GM21390 (cell line): ENCODE results near the gene HTR1B.
A peak's percentile ranks its signal among the peaks of the same experiment; 100 is the strongest.

Experiments used
- ATAC-seq: cut with Tn5 transposase; IDR thresholded peaks from one replicate; pipeline ENCODE4 v1.9.1; 2021; ENCODE audit not compliant: unreplicated experiment

HTR1B gene, protein sequence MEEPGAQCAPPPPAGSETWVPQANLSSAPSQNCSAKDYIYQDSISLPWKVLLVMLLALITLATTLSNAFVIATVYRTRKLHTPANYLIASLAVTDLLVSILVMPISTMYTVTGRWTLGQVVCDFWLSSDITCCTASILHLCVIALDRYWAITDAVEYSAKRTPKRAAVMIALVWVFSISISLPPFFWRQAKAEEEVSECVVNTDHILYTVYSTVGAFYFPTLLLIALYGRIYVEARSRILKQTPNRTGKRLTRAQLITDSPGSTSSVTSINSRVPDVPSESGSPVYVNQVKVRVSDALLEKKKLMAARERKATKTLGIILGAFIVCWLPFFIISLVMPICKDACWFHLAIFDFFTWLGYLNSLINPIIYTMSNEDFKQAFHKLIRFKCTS

DNA sequence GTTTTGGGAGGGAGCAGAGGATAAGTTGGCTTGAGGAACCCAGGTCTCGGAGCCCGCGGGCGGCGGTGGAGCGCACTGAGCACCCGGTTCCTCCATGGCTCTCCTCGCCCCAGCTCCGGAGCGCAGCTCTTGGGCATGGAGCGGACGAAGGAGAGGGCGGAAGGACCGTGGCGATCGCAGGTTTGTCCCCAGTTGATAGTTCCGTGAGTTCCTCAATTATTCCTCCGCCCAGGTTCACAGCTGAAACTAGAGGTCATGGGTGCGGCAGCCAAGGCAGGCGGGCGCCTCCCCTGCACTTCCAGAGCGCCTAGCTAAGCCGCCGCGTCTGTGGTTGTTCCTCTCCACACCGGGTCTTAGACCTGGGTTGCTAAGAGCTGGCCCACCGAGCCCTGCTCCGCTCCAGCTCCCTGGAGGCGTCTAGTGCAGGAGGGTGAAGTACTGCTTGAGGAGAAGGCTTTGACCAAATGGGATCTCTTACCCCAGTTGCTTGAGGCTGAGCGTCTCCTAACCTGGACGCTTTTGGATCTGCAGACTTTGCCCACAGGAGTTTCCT is at the start of gene HTR1B:
Gene HTR1B (minus strand): TSS at position 184 of the 553 bp plus-strand sequence. CDS start 88 bp downstream, at position 96.
- ATAC-seq = no peak

DNA sequence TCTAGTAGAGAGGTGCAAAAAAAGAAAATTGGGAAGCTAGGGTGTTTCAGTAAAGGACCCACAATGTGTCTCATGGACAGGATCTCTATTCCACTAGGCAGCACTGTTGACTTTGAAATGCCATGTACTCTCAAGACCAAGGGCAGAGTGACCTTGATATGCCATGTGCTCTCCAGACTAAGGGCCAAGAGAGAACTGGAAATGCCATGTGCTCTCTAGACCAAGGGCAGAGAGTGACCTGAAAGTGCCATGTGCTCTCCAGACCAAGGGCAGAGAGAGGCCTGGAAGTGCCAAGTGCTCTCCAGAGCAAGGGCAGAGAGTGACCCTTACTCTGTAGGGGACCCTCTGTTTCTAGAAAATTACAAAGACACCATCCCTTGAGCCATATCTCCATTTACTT is 49.3 kb upstream of the HTR1B start:
- ATAC-seq = no peak

DNA sequence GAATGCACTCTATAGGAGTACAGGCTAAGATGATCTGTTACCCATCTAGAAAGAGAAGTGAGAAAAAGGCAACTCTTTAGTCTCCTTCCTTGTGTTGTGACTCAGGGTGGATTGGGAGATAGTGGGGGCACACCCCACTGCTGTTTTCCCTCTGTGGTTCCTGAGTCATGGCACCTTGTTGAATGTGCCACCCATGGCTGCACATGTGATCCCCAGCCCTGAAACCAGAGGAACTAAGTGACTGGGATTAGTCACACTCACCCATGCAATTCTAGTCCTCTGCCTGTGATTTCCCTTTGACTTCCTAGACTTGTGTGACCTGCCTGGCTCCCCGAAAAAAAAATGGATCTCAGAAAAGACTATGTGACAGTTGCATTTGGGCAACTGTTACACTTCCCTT is 48.6 kb upstream of the HTR1B start:
- ATAC-seq = no peak

DNA sequence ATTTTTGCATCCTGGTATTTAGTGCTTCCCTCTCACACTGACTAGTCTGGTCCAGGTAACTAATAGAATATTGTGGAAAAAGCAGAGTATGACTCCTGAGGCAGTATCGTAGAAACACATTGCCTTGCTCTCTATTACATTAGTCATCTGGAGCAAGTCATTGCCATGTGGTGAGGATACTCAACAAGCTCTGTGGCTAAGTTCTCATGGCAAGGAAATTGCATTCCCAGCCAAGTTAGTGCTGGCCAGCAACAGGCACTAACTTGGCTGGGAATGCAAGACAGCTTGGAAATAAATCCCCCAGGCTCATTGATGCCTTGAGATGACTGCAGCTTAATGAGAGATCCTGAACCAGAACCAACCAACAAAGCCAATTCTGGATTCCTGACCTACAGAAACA is 39.7 kb upstream of the HTR1B start:
- no peak for ATAC-seq

DNA sequence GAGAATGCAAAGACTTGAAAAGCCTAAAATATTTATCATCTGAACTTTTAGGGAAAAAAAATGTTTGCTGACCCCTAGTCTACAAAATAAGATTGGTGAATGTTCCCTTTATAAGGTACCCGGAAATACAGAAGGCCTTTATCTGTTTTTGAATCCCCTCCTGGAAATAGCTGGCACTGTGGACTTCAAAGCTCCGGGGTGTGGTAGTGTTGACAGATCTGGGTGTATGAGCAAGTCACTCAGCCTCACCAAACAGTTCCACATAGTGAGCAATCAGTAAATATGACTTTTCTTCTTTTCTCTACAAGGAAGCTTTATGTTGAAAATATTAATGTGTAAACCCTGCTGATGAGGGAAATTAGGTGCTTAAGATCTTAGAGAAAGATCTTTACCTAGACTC is 29.2 kb upstream of the HTR1B start:
- ATAC-seq = no peak

DNA sequence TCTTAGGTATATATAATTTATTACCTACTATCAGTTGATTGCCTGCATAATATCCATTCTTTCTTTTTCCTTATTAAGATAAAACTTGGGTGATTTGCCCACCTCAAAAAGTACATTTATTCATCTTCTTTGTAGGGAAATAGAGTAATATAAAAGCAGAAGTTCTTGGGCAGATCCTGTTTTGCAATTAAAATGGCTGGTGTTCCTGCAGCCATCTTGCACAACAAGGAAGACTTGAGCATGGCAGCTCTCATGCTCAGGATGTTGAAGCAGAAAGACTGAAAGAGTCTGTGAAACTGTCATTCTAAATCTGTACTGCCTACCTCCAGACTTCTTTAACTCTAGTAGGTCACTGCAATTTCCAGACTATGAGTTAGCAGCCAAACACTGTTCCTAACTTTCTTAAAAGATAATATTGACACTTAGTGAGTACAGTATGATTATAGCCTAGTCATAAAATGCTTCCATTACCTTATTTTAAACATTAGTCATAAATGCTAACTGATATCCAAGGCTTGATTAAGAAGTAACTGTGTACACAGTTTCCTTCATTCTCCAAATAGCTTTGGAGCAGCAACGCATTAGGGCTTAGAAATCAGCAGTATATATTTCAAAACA is 24.6 kb upstream of the HTR1B start:
- ATAC-seq = no peak

DNA sequence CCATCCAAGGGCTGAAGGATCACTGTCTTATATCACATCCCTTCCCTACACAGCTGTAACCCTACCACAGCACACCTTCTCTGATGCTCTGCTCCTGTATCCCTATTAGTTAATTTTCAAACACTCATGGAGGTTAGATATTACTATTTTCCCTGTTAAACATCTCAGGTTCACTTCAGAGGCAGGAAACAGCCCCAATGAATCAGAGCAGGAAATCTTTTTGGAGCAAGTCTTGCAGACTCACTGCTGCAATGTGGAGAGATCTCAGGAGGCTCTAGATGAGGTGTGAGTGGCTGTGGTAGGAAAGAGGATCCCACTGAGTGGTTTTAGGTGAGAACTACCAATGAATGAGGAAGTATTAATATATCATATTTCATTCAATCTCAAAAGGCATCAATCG is 19.7 kb upstream of the HTR1B start:
- ATAC-seq = no peak

DNA sequence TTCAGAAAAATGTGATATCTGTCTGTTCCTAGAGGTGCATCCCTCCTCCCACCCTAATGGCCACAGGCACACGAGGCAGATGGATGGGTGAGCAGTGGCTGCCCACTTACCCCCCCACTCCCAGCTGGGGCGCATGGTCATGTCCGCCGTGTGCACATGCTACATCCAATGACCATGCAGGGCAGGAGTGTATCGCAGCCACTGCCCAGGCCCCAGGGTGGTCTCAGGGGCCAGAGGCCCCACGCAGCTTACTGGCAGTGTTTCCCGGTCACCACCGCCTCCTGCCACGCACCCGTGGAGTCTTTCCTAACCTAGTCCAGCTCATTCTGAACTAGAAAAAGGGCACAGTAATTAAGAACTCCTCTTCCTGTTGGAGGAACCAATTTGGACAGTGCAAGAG is 11.7 kb upstream of the HTR1B start:
- ATAC-seq = no peak

DNA sequence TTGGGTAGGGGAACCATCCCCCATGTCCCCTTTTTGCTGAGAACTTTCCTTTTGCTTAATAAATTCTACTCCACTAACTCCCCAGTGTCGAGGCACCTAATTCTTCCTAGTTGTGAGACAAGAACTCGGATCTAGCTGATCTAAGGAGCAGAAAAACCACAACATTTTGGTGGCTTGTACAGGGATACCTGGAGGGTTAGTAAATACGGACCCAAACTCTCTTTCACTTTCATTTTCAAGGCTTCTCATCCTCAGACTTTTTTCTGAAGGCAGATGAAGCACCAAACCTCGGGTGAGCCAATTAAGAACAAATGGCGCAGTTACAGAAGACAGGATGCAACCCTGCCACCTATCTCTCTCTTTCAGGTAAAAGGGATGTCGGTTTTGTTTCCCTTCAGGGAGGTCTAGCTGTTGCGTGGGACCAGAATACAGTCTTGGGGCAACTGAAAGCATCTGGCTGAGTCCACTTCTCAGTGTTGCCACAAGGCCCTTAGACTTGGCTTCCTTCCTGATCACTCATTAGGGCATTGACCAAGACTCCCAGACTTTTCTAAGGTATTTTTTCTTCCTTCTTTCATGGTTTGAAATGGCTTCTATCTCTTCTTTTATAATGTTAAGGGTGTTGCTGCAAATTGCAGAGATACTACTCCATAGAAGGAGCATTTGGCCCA is 11.1 kb upstream of the HTR1B start:
- no peak for ATAC-seq

DNA sequence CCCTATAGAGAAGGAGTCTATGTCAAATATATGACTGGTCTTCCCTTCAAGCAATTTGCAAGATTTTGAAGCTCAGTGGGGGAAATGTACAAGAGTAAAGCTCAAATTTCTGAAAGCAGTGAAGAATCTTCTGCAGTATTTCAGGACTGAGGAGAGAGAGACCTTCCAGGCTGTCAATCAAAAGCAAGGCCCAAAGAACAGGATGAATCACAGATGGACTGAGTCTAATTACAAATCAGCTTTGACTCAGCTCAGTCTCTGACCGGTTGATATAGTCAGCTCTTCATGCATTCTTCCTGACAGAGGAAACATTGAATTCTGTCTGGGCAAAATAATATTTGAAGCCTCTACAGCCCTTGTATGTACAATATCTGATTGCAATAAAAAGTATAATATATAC is 7.7 kb upstream of the HTR1B start:
- ATAC-seq = no peak

DNA sequence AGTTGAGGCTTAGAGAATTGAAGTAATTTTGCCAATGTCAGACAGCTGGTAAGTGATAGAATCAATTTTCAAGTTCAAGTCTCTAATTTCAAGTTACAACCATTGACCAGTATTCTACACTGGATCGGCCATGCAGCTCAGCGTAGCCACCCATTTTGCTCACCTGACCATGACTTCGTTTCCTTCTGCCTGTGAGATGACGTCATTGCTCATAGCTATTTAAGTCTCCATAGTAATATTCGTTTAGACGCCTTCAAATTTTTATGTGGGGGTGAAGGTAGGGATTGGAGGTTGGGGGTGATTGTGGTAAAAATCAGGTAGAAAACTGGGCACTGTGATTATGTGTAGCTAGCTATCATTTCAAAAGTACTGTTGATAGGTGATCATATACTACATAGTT is 5.6 kb upstream of the HTR1B start:
- ATAC-seq = no peak

DNA sequence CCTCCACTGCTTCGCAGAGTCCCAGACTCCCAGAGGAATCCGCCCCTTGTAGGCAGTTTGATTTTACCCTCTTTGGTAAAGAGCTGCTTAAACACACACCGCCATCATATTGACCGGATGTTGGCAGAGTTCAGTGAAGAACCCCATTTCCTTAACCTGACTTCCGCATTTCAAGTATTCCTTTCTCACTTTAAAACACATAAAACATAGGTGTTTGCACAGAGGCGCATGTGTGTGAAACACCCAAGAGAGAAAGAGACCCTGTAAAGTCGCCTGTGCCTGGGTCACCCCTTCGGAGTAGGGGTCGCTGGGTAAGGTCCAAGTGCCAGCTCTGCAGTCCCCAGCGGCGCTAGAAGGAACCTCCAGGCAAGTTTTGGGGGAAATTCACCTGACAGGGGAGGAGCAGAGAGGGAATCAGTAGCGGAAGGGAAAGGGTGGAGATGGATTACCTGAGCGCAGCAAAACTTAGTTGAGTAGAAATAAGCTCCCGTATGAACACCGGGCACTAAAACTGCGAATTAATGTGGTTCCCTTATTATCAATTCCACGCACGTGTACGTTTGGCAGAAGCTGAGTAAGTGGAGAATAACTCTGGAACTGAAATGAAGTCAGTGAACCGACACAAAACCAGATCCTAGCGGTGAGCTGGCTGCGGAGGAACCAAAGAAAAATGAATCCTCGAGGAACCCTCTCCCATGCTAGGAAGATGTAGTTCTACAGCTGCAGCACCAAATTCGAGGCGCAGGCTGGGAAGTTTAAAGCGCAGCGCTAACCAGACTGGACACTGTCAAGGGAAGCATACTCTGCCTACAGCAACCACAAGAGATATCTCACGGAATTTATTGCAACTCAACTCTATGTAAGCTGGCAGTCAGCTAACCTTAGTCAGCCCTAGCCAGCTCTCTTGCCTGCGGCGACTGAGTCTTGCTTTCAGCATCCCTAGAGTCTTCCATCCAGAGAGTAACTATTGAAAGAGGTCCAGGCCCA is 3.5 kb upstream of the HTR1B start:
- ATAC-seq = peak; percentile 73

DNA sequence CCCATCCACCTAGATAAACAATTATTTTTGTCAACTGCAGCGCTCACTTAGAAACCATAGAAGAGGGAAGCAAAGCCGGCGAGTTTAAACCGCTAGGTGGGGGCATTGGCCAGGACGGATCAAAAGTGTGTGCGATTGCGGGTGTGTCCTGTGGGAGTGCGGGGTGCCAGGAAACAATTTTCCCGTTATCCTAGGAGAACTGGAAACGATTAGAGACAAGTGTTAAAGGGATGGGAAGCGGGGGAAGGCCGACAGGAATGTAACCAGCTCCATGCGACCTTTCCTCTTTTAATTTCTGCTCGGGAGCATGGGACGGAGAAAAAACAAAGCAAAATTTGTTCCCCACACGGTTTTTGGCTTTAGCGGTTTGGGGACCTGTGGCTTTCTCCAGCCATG is 2.8 kb upstream of the HTR1B start:
- peak; percentile 89 for ATAC-seq

DNA sequence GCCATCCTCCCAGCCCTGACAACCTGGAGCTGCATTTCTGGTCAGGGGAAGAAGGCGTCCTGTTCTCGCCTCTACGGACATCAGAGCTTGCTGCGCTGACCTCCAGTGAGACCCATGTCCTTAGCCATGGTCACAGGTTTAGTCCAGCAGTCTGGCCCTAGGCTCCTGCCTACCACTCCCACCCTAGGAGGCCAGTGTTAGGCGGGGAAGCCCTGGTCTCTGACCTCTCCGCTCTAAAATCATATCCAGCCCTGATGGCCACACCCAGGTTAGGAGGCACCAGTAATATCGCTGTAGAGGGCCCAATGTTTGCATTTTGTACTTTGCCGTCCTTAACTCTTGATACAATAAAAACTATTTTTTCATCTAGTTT is 1.2 kb upstream of the HTR1B start:
- ATAC-seq = no peak

DNA sequence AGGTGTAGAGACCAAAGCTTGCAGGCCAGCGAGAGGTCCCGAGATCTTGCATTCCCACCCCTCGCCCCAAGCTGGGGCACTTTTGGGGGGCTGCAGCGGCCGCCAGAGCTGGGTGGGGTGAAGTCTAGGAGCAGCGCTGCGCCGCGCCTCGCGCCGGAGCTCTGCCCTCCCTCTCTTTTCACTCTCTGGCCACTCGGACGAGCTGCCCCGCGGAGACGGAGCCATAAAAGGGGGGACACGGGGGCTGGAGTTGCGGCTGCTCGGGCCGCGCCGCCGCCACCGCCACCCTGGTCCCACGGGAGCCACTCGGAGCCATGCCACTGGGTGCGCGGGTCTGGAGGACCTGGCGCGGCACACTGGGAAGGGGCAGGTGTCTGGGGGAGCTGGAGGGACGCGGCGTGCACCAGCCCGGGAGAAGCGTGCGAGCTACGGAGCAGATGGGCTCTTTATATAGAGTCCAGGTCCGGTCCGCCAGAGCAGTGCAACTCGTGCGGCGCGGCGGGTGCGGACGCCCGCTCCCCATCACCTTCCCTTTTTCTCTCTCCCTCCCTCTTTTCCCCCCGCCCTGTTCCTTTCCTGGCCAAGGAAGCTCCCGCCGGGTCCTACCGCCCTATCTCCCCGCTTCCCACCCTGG is 687 bp upstream of the HTR1B start:
- ATAC-seq = no peak

DNA sequence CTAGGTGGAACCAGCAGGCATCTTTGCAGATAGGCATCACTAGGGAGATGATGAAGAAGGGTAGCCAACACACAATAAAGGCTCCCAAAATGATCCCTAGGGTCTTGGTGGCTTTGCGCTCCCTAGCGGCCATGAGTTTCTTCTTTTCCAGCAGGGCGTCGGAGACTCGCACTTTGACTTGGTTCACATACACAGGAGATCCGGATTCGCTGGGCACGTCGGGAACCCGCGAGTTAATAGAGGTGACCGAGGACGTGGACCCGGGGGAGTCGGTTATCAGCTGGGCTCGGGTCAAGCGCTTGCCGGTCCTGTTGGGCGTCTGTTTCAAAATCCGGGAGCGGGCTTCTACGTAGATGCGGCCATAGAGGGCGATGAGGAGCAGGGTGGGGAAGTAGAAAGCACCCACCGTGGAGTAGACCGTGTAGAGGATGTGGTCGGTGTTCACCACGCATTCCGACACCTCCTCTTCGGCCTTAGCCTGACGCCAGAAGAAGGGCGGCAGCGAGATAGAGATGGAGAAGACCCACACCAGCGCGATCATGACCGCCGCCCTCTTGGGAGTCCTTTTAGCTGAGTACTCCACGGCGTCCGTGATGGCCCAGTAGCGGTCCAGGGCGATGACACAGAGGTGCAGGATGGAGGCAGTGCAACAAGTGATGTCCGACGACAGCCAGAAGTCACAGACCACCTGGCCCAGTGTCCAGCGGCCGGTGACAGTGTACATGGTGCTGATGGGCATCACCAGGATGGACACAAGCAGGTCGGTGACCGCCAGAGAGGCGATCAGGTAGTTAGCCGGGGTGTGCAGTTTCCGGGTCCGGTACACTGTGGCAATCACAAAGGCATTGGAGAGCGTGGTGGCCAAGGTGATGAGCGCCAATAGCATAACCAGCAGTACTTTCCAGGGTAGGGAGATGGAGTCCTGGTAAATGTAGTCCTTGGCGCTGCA is 658 bp downstream of the HTR1B start:
- ATAC-seq = no peak

DNA sequence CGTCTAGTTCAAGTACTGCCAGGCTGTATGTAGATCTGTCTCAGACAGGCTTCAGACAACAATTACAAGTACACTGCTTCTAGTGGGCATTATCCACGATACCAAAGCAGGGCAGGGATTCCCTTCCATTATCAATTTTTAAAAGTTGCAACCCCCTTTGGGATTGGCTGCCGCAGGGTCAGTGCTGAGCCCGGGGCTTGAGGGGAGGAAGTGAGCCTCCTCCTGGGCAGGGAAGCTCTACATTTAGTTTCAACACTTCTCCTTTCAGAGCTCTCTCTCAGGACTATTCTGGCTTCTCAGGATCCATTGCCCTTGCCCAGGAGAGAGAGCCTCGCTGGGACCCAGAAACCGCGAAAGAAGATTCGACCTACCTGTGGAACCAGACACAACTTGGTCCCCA is 1.5 kb downstream of the HTR1B start:
- ATAC-seq = no peak

DNA sequence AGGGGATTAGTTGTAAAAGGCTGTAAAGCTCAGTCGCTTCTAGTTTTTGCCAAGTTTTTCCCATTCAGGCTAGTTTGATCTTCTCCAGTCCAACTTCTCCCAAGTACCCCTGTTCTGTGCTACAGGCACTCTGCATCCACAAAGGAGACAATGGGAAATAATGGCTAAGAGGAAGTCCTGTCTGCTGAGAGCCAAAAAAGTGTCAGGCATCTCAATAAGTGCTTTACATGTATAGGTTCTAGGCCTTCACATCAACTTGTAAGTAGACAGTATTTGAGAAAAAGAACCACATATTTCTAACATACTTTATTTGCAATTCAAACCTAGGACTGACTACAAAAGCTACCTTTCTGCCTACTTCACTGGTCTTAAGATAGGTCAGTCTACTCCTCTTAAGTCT is 4.9 kb downstream of the HTR1B start:
- ATAC-seq = no peak

DNA sequence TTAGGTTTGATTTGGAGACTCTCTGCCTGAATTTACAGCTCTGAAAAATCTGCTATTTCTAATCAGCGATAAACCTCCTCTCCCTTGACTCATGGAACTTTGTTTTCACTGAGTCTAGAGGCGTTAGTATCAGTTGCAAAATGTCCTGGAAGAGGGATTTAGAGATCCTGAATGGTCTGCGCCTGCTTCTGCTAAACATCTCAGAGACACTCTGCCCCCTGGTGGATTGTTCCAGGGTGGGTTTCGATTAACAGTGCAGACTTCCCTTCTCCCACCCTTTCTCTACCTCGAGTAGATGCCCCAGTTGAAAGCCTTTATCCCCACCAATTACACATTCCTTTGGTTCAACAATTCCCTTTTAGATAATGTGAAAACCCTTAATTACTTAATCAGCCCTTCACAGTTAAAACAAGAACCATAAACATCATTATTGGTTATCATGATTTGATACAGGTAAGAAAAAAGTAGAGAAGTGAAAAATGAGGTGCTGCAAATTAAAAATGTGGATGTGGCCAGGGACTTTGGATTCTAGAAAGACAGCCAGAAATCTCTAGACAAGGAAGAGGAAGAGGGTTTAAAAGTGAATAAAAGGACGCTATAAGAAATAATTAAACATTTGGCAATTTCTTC is 5.5 kb downstream of the HTR1B start:
- ATAC-seq = peak; percentile 82
